ENCODE measurements around the gene ELOVL5.

The ELOVL5 gene

DNA sequence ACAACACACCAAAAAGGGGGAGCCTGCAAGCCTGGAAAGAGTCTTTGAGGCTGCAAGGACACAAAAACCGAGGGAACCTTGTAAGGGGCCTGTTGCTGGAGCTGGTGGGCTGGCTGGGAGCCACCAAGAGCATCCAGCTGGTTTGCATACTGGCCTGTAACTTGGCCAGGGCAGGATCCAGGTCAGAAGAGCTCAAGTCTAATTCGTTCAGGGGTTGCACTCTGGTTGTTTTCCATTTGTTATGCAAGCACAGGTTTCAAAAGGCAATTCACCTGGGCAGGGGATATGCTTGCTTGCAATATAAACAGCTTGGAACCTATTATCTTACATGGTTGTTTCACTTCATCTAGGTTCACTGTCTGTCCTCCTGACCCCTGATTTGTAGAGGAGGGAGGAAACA, 101.8 kb downstream of the ELOVL5 start:
- TF ChIP-seq, protein P1, sequence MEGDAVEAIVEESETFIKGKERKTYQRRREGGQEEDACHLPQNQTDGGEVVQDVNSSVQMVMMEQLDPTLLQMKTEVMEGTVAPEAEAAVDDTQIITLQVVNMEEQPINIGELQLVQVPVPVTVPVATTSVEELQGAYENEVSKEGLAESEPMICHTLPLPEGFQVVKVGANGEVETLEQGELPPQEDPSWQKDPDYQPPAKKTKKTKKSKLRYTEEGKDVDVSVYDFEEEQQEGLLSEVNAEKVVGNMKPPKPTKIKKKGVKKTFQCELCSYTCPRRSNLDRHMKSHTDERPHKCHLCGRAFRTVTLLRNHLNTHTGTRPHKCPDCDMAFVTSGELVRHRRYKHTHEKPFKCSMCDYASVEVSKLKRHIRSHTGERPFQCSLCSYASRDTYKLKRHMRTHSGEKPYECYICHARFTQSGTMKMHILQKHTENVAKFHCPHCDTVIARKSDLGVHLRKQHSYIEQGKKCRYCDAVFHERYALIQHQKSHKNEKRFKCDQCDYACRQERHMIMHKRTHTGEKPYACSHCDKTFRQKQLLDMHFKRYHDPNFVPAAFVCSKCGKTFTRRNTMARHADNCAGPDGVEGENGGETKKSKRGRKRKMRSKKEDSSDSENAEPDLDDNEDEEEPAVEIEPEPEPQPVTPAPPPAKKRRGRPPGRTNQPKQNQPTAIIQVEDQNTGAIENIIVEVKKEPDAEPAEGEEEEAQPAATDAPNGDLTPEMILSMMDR (IDR thresholded peaks at IDR 0.05; ENCODE audit: insufficient read depth, low read depth, low read length, missing control alignments): no peak
- no peak overlapping the region for H3K4me3 ChIP-seq (ENCODE audit: low read length)
- no peak for DNase-seq (ENCODE audit: low read depth)

DNA sequence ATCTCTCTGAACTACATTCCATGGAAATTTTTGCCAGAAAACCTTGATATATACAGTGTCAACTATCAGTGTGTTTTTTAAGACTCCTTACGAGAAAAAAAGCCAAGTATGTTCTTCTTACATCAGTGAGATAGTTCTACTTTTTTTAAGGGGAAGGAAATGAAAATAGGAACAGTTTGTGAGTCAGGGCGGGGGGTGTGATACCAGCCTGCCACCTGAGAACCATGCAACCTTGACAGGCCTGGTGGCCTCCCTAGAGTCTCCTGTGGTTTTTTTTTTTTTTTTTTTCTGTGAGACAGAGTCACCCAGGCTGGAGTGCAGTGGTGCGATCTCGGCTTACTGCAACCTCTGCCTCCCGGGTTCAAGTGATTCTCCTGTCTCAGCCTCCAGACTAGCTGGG, 103.8 kb downstream of the ELOVL5 start:
- TF ChIP-seq, protein P1 (IDR thresholded peaks at IDR 0.05; ENCODE audit: insufficient read depth, low read depth, low read length, missing control alignments): no peak
- no peak overlapping the region for H3K4me3 ChIP-seq (ENCODE audit: low read length)
- no peak for DNase-seq (ENCODE audit: low read depth)

DNA sequence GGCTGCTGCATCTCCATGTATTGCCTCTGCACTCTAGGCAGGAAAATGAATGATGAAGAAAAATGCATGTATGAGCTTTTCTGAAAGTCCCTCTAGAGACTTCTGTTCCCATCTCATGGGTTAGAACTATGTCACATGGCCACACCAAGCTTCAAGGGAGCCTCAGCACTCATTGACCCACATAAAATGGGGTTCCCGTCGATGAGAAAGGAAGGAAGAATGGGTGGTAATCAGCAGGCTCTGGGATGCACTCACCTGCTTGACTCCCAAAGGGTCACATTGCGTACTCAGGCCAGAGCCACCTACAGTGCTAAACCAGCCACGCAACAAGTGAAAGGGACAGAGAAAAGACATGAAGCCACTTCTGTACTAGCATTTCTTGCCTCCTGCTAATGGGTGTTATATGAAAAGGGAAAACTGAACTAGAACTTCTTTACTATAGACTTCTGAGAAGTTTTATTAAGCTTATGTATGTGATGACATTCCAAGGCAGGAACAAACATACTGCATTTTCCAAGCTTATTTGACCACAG, 104.3 kb downstream of the ELOVL5 start:
- no peak overlapping the region for H3K4me3 ChIP-seq (ENCODE audit: low read length)
- TF ChIP-seq, protein P1 (IDR thresholded peaks at IDR 0.05; ENCODE audit: insufficient read depth, low read depth, low read length, missing control alignments): no peak
- DNase-seq (ENCODE audit: low read depth): no peak

DNA sequence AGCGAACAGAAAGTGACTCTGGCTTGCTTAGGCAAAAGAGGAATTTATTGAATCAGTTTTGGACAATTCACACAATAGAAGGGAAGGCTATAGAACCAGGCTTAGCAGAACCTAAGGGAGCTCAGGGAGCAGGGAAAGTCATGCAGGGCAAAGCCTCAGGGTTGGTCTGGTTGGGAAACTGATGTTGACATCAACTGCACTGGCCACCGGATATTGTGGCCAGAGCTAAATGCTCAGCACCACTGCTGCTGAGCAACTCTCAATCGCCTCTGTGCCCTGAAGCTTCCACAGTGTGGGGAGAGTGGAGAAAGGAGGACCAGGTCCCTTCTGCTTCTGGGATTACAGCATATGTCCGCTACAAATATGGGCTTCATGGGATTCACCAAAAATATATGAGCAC, 106.8 kb downstream of the ELOVL5 start:
- TF ChIP-seq, protein P1 (IDR thresholded peaks at IDR 0.05; ENCODE audit: insufficient read depth, low read depth, low read length, missing control alignments): no peak
- no peak for DNase-seq (ENCODE audit: low read depth)
- H3K4me3 ChIP-seq (ENCODE audit: low read length): no peak overlapping the region

DNA sequence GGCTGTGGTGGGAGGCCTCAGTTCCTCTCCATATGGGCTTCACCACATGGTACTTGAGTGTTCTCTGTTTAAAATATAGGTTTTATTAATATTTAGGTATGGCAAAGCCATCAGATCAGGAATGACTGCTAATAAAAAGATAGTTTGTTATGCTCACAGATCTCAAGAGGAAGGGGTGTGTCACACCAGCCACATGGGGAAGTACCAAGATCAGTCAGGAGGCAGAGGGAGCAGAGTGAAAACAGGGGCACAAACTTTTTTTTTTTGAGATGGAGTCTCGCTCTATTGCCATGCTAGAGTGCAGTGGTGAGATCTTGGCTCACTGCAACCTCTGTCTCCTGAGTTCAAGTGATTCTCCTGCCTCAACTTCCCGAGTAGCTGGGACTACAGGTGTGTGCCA, 108.0 kb downstream of the ELOVL5 start:
- TF ChIP-seq, protein P1 (IDR thresholded peaks at IDR 0.05; ENCODE audit: insufficient read depth, low read depth, low read length, missing control alignments): no peak

DNA sequence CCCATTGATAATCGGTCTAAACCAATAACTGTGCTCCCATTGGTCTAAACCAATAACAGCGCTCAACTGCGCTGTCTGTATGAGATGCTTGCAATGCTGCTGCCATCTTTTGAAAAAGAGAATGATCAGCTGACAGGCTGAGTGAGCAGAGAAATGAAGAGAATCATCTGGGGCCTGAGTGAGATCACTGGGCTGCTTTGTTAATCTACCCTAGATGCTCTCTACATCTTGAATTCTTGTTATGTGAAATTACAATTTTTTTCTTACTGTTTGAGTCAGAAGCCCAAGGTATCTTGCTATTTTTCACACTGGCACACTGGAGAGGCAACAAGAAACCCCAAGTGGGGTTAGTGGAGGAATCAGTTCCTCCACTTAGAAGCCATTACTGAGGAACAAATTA, 108.6 kb downstream of the ELOVL5 start:
- TF ChIP-seq, protein P1 (IDR thresholded peaks at IDR 0.05; ENCODE audit: insufficient read depth, low read depth, low read length, missing control alignments): no peak
- H3K4me3 ChIP-seq (ENCODE audit: low read length): no peak overlapping the region
- no peak for DNase-seq (ENCODE audit: low read depth)

More for the DNA sequence above, 108.0 kb downstream of the ELOVL5 start:
- DNase-seq (ENCODE audit: low read depth): no peak
- no peak overlapping the region for H3K4me3 ChIP-seq (ENCODE audit: low read length)

DNA sequence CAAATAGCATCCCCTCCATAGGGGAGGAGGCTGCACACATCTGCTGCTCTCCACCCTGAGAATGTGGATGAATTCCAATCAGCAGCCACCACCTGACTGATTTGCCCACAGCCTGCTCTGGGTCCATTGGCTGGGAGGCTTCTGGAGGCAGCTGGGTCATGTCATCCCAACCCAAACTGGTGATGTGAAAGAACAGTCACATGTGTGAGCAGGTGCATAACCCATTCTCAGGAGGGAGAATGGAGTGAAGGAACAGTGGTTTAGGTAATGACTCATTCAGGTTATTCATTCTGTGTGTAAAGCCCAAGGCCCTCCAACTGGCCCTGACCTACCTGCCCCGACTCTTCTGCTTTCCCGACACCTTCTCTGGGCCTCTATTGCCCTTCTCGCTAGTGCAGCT, 109.2 kb downstream of the ELOVL5 start:
- no peak for DNase-seq (ENCODE audit: low read depth)
- TF ChIP-seq, protein P1 (IDR thresholded peaks at IDR 0.05; ENCODE audit: insufficient read depth, low read depth, low read length, missing control alignments): no peak
- H3K4me3 ChIP-seq (ENCODE audit: low read length): no peak overlapping the region

Measured in epithelial cell of esophagus (primary cell).